ENCODE results near the gene MRPL40.

The MRPL40 gene

DNA sequence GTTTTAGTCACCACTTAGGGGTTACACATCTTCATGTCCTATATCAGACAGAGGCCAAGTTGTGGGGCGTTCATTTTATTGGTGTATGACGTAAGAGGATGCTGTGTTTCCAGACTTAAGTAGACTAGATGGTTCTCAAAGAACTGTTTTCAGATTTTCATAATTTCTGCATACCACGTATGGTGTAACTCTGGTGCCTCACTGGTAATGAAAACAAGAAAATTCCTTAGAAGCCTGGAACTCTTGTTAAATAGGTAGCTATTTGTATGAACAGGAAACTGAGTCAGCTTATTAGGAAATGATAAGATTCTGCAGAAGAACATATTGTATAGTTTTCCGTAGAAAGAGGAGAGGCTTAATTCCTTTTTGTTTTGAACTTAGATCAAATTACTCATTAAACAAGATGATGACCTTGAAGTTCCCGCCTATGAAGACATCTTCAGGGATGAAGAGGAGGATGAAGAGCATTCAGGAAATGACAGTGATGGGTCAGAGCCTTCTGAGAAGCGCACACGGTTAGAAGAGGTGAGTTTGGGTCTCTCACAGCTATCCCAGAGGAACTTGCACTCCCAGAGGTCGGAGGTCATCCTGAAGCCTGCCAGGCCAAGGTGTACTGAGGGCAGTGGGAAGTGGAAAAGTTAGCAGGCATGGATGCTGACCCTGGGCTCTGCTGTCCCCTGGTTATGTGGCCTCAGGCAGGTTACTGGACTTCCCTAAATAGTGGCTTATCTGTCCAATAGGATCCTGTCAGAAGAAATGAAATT, 51.3 kb downstream of the MRPL40 start:
- DNase-seq = no peak
